ENCODE results near the gene MACROD2.

GRCh38 chr20:15596220-15596890 is 1601.0 kb downstream of the MACROD2 start:
- TF ChIP-seq CTCF (IDR thresholded peaks at IDR 0.05) (no peak), ZFX (IDR thresholded peaks at IDR 0.05; ENCODE audit: borderline replicate concordance) (no peak)
